Neural cell (in vitro differentiated cells): ENCODE data around the gene FZD7. TPM values are rescaled to one million over a fixed set of nuclear protein-coding genes. Genes with fewer than 3 reads are reported as not detected.

Experiments
- H2AFZ ChIP-seq: fragments of 200-600, 300-800 bp; sonication (generic), shearing (Covaris generic); 2 replicates; pipeline ENCODE4 v1.6.0; 2014; ENCODE audit warnings: low read depth, mild to moderate bottlenecking, antibody characterized with exemption, low read length, moderate library complexity
- H3F3A ChIP-seq: fragments of 200-600 bp; shearing (Covaris generic); 2 replicates; pipeline ENCODE4 v1.6.1; 2016; ENCODE audit warnings: mild to moderate bottlenecking, moderate library complexity, mixed read lengths, antibody characterized with exemption, low read length; ENCODE audit not compliant: insufficient read depth, poor library complexity, severe bottlenecking
- H3K27ac ChIP-seq: fragments of 200-600, 300-800 bp; sonication (generic), shearing (Covaris generic); 2 replicates; pipeline ENCODE4 v1.5.1; 2014; ENCODE audit warnings: mild to moderate bottlenecking, low read length, moderate library complexity
- H3K27me3 ChIP-seq: fragments of 300-800, 200-600 bp; sonication (generic), shearing (Covaris generic); 2 replicates; pipeline ENCODE4 v1.6.0; 2014; ENCODE audit warnings: mild to moderate bottlenecking, low read depth, low read length, moderate library complexity; ENCODE audit not compliant: insufficient read depth
- H3K36me3 ChIP-seq: fragments of 300-800, 200-600 bp; sonication (generic), shearing (Covaris generic); 2 replicates; pipeline ENCODE4 v1.5.1; 2014; ENCODE audit warnings: mild to moderate bottlenecking, antibody characterized with exemption, low read length, moderate library complexity; ENCODE audit not compliant: insufficient read depth
- H3K4me2 ChIP-seq: fragments of 300-800, 200-600 bp; sonication (generic), shearing (Covaris generic); 2 replicates; pipeline ENCODE4 v1.6.0; 2014; ENCODE audit warnings: mild to moderate bottlenecking, low read length
- H3K4me3 ChIP-seq: fragments of 300-800, 200-600 bp; sonication (generic), shearing (Covaris generic); 2 replicates; pipeline ENCODE4 v1.5.1; 2014; ENCODE audit warnings: mild to moderate bottlenecking, low read length, moderate library complexity
- H3K79me2 ChIP-seq: fragments of 200-600 bp; shearing (Covaris generic); replicated peaks from 2 replicates; pipeline ENCODE4 v1.6.0; 2014; ENCODE audit warnings: mild to moderate bottlenecking, low read length, moderate library complexity; ENCODE audit not compliant: insufficient read depth
- H3K9ac ChIP-seq: fragments of 300-800, 200-600 bp; sonication (generic), shearing (Covaris generic); 2 replicates; pipeline ENCODE4 v1.6.1; 2016; ENCODE audit warnings: mild to moderate bottlenecking, low read length, mixed read lengths
- H3K9me2 ChIP-seq: fragments of 200-600 bp; shearing (Covaris generic); 2 replicates; pipeline ENCODE4 v1.6.1; 2016; ENCODE audit warnings: mild to moderate bottlenecking, low read length, mixed read lengths; ENCODE audit not compliant: insufficient read depth
- H3K9me3 ChIP-seq: fragments of 200-600, 300-800 bp; sonication (generic), shearing (Covaris generic); 2 replicates; pipeline ENCODE4 v1.6.1; 2016; ENCODE audit warnings: mild to moderate bottlenecking, mixed run types, low read length, moderate library complexity, mixed read lengths
- H4K20me1 ChIP-seq: fragments of 200-600 bp; shearing (Covaris generic); 2 replicates; pipeline ENCODE4 v1.6.1; 2016; ENCODE audit warnings: mild to moderate bottlenecking, mixed run types; ENCODE audit not compliant: insufficient read depth
- CTCF ChIP-seq: fragments of 450-650 bp; IDR thresholded peaks from 2 replicates; pipeline ENCODE4 v1.5.1; 2014; ENCODE audit warnings: antibody characterized with exemption, mild to moderate bottlenecking, moderate library complexity; ENCODE audit not compliant: poor library complexity, severe bottlenecking
- EP300 ChIP-seq: fragments of 450-650 bp; conservative IDR thresholded peaks from 2 replicates; pipeline ENCODE4 v1.6.1; 2014; ENCODE audit warnings: antibody characterized with exemption, mild to moderate bottlenecking, moderate library complexity; ENCODE audit not compliant: poor library complexity, severe bottlenecking
- EZH2 ChIP-seq: fragments of 200-600, 300-800 bp; shearing (Covaris generic), sonication (generic); IDR thresholded peaks from 2 replicates; pipeline ENCODE4 v1.6.1; 2014; ENCODE audit warnings: antibody characterized with exemption, low read length, borderline replicate concordance, mild to moderate bottlenecking; ENCODE audit not compliant: insufficient read depth, poor library complexity, severe bottlenecking
- MXI1 ChIP-seq: fragments of 450-650 bp; conservative IDR thresholded peaks from 2 replicates; pipeline ENCODE4 v1.6.1; 2014; ENCODE audit warnings: antibody characterized with exemption, mild to moderate bottlenecking; ENCODE audit not compliant: poor library complexity, severe bottlenecking
- POLR2AphosphoS5 ChIP-seq: IDR thresholded peaks from 2 replicates; pipeline ENCODE4 v1.6.1; 2012
- RAD21 ChIP-seq: fragments of 450-650 bp; conservative IDR thresholded peaks from 2 replicates; pipeline ENCODE4 v1.6.1; 2014; ENCODE audit warnings: antibody characterized with exemption, mild to moderate bottlenecking, moderate library complexity
- SMC3 ChIP-seq: fragments of 450-650 bp; conservative IDR thresholded peaks from 2 replicates; pipeline ENCODE4 v1.6.1; 2014; ENCODE audit warnings: antibody characterized with exemption, mild to moderate bottlenecking, moderate library complexity; ENCODE audit not compliant: poor library complexity
- TAF1 ChIP-seq: IDR thresholded peaks from 2 replicates; pipeline ENCODE4 v1.6.1; 2012; ENCODE audit warnings: low read depth
- polyA plus RNA-seq: library from polyadenylated mRNA; depleted of rRNA; stranded (reverse); fragments of >200 nt; gene quantifications from 2 replicates; pipeline ENCODE4 v1.2.3, GENCODE V29; 2014
- TF ChIP-seq, protein P1 (sequence below): IDR thresholded peaks from 2 replicates; pipeline ENCODE4 v1.6.1; 2012; ENCODE audit warnings: borderline replicate concordance

The FZD7 gene
- polyA plus RNA-seq, 1 donor from 2014 or later, result 1.8 TPM

DNA sequence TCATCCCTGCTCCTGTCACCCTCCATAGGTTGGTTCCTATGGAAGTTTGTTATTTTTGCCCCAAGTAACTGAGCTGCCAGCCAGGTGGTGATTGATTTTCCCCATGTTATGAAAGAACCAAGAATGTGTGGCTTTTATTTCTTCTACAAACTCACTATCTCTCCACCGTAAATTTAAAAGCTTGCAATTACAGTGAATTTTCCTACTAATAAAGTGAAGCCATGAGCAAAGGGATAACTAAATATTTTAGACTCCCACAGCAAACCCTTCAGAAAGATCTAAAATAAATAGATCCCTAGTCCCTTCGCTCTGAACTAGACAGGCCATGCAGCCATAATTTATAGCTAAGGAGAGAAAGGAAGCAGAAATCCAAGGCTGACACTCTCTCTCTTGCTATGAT, 33.2 kb downstream of the FZD7 start:
- TF ChIP-seq CTCF, result no peak
- no peak overlapping the region for H3K9ac ChIP-seq

DNA sequence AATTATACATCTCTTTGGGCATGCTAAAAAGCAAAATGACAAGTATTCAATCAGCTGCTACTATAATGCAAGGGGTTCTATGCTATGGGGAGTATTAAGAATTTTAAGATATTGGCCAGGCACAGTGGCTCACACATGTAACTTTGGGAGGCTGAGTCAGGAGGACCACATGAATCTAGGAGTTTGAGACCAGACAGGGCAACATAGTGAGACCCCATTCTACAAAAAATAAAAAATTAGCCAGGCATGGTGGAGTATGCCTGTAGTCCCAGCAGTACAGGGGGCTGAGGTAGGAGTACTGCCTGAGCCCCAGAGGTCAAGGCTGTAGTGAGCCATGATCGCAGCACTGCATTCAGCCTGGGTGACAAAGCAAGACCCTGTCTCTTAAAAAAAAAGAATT, 33.9 kb downstream of the FZD7 start:
- H3K9me3 ChIP-seq, result no peaks in the 10 kb centered on the region
- TF ChIP-seq EZH2 (no peak), POLR2AphosphoS5 (no peak), RAD21 (no peak), TAF1 (no peak)
- H3K36me3 ChIP-seq, result no peaks in the 10 kb centered on the region
- no peak overlapping the region for H3K4me2 ChIP-seq
- no peak overlapping the region for H3K27ac ChIP-seq
- H3K9ac ChIP-seq, result no peak overlapping the region
- no peak overlapping the region for H3K4me3 ChIP-seq
- no peaks in the 10 kb centered on the region for H4K20me1 ChIP-seq
- no peaks in the 10 kb centered on the region for H3K79me2 ChIP-seq
- H3K27me3 ChIP-seq, result no peaks in the 10 kb centered on the region
- H3K9me2 ChIP-seq, result no peaks in the 10 kb centered on the region
- H2AFZ ChIP-seq, result no peak overlapping the region
- H3F3A ChIP-seq, result peaks cover 4% of the 10 kb centered on the region

More for the DNA sequence above, 33.2 kb downstream of the FZD7 start:
- H3K36me3 ChIP-seq, result no peaks in the 10 kb centered on the region
- no peak overlapping the region for H3K4me2 ChIP-seq
- no peaks in the 10 kb centered on the region for H3K79me2 ChIP-seq
- no peak overlapping the region for H3K27ac ChIP-seq
- H3K9me2 ChIP-seq, result no peaks in the 10 kb centered on the region
- no peaks in the 10 kb centered on the region for H4K20me1 ChIP-seq
- H3F3A ChIP-seq, result peaks cover 4% of the 10 kb centered on the region
- no peaks in the 10 kb centered on the region for H3K27me3 ChIP-seq
- H2AFZ ChIP-seq, result no peak overlapping the region
- no peaks in the 10 kb centered on the region for H3K9me3 ChIP-seq
- H3K4me3 ChIP-seq, result no peak overlapping the region

- H3F3A ChIP-seq, result peaks cover under 1% of the 10 kb centered on the region
- H3K36me3 ChIP-seq, result no peaks in the 10 kb centered on the region
- no peaks in the 10 kb centered on the region for H4K20me1 ChIP-seq
- H3K27ac ChIP-seq, result no peak overlapping the region
- H3K9me2 ChIP-seq, result no peaks in the 10 kb centered on the region
- no peak overlapping the region for H2AFZ ChIP-seq
- TF ChIP-seq EZH2, result no peak
- TF ChIP-seq POLR2AphosphoS5, result no peak
- no peak for TF ChIP-seq CTCF
- TF ChIP-seq RAD21, result no peak
- TF ChIP-seq TAF1, result no peak
- no peak for TF ChIP-seq EP300
- no peak for TF ChIP-seq SMC3
- no peak for TF ChIP-seq MXI1
- TF ChIP-seq, protein P1, sequence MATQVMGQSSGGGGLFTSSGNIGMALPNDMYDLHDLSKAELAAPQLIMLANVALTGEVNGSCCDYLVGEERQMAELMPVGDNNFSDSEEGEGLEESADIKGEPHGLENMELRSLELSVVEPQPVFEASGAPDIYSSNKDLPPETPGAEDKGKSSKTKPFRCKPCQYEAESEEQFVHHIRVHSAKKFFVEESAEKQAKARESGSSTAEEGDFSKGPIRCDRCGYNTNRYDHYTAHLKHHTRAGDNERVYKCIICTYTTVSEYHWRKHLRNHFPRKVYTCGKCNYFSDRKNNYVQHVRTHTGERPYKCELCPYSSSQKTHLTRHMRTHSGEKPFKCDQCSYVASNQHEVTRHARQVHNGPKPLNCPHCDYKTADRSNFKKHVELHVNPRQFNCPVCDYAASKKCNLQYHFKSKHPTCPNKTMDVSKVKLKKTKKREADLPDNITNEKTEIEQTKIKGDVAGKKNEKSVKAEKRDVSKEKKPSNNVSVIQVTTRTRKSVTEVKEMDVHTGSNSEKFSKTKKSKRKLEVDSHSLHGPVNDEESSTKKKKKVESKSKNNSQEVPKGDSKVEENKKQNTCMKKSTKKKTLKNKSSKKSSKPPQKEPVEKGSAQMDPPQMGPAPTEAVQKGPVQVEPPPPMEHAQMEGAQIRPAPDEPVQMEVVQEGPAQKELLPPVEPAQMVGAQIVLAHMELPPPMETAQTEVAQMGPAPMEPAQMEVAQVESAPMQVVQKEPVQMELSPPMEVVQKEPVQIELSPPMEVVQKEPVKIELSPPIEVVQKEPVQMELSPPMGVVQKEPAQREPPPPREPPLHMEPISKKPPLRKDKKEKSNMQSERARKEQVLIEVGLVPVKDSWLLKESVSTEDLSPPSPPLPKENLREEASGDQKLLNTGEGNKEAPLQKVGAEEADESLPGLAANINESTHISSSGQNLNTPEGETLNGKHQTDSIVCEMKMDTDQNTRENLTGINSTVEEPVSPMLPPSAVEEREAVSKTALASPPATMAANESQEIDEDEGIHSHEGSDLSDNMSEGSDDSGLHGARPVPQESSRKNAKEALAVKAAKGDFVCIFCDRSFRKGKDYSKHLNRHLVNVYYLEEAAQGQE, result no peak
- no peaks in the 10 kb centered on the region for H3K79me2 ChIP-seq
- no peak overlapping the region for H3K4me2 ChIP-seq
- H3K4me3 ChIP-seq, result no peak overlapping the region
- H3K9me3 ChIP-seq, result no peaks in the 10 kb centered on the region
- H3K27me3 ChIP-seq, result no peaks in the 10 kb centered on the region
- no peak overlapping the region for H3K9ac ChIP-seq
These were observed 35.8 kb downstream of the FZD7 start for GRCh38 chr2:202069170-202070067.
